ENCODE measurements around the gene S100A9.
"Not testable (repeated sequence)": the region's sequence is repeated elsewhere in the genome, so short reads cannot be mapped to it uniquely, and the experiment has no call there.

The S100A9 gene

DNA sequence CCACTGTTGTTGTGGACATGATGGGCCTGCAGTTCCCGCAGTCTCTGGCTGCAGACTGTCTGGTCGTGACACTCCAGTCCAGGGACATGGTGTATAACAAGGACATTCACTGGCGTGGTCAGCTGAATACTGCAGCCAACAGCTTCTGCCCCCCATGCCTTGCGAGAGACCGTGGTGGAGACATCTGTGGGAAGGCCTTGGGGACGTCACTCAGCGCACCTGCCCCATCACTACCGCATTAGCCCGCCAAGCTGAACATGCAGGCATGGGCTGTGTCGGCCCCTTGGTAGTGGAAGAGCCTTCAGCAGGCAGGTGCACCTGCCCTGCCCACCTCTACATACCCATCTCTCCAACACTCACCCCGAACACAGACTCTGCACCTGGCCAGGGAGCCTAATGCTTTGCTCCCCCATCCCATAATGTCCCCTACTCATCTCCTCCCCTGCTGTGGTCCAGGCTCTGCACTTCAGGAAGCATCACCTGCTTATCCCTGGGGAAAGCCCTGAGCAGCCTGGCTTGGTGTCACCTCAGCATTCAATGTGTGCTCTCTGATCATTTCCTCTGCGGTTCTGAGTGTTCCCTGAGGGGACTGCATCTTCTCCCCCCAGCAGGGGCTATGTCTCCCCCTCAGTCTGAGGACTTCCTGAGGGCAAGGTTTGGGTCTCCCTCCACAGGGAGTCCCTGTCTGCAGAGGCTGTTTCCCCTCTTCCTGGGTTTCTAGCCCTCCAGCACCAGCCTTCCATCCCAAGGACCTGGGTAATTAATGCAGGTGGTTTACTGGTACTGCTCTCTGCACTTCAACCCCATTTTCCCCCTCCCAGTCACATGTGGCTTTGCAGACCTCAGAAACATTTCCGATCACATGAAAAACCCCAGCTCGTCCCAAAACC, 12.2 kb upstream of the S100A9 start:
- no peak for DNase-seq

DNA sequence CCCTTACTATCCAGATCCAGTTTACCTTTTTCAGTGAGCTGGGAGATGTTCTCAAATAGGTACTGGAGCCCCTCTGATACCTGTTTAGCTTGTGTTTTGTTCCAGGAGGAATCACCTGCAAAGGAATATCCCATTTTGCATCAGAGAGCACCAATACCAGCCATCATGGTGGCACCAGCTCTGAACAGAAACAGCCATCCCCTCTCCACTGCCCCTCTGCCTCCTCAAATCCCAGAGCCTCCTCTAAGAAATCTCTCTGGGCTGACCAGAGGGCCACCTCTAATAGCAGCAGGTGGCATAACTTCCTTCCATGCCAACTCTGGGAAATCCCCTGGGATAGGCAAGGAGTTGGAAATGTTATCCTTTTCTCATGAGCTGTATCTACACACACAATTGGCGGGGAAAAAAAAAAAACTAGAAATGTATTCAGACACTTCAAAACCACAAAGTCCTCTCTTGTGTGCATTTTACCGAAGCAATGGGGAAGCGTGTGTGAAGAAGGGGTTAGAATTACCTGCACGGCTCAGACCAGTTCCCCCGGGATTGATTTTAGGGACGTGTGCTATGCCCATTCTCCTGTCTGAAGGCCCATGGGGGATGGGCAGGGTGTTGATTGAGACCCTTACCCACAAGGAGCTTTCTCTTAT, 11.5 kb upstream of the S100A9 start:
- no peak for DNase-seq

DNA sequence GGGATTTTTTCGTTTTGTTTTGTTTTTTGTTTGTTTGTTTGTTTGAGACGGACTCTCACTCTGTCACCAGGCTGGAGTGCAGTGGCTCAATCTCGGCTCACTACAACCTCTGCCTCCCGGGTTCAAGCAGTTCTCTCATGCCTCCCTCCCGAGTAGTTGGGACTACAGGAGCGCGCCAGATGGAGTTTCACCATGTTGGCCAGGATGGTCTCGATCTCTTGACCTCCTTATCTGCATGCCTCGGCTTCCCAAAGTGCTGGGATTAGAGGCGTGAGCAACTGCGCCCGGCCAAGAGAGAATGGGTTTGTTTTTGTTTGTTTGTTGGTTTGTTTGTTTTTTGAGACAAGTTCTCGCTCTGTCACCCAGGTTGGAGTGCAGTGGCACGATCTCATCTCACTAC, 10.6 kb upstream of the S100A9 start:
- not testable (repeated sequence) for DNase-seq

DNA sequence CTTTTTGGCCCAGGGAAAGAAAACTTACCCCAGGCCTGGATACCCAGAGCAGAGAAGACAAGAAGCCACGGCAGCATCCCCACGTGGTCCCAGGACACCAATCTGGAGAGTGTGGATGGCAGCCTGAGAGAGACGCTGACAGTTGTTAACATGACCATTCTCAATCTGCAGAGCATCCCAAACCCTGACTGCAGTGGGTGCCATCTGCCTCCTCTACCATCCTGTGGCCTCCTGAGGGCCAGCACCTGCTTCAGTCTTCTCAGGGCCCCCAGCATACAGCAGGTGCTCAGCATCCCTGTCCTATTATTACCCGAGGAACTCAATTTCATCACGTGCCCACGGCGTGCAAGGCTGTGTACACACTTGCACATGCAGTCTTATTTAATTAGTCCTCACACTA, 9.8 kb upstream of the S100A9 start:
- DNase-seq = no peak

DNA sequence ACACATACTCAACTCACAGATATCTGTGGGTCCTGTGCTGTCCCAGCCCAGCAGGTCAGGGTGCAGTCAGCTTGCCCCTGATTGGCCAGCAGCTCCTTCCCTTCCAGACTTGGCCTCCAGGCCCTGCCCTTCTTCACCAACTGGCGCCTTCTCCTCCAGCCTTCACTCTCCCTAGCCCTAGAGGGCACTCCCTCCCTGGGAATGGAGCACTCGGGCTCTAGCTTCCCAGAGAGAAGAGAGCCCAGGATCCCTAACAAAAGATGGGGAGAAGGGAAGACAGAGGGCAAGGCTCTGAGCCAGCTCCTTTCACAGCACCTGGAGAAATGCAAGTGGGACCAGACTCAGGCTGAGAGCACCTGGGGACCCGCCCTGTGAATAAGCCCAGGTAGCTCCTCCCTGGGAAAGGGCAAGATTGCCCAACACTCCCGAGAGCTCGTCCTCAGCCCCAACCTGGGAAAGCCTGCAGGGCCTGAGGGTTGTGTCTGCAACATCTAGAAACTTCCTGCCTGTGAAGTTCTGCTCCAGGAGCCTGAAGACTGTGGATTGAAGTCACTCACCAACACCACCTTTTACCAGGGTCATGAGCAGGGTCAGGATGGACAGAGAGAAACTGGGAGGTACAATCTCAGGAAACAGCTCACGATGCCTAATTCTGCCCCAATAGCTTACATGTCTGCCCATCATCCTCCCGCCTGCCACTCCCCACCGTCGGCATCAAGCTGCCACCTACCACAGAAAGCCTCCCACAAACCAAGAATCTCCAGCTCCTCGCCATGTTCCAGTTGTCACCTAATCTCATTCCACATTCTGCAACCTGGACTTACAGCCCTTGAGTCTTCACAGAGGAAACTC, 8.9 kb upstream of the S100A9 start, which contains the start of gene PGLYRP4:
Gene PGLYRP4, minus strand, starts transcription at position 331 of the 852 bp plus-strand sequence. CDS start 909 bp downstream, outside the sequence.
- no peak for DNase-seq

DNA sequence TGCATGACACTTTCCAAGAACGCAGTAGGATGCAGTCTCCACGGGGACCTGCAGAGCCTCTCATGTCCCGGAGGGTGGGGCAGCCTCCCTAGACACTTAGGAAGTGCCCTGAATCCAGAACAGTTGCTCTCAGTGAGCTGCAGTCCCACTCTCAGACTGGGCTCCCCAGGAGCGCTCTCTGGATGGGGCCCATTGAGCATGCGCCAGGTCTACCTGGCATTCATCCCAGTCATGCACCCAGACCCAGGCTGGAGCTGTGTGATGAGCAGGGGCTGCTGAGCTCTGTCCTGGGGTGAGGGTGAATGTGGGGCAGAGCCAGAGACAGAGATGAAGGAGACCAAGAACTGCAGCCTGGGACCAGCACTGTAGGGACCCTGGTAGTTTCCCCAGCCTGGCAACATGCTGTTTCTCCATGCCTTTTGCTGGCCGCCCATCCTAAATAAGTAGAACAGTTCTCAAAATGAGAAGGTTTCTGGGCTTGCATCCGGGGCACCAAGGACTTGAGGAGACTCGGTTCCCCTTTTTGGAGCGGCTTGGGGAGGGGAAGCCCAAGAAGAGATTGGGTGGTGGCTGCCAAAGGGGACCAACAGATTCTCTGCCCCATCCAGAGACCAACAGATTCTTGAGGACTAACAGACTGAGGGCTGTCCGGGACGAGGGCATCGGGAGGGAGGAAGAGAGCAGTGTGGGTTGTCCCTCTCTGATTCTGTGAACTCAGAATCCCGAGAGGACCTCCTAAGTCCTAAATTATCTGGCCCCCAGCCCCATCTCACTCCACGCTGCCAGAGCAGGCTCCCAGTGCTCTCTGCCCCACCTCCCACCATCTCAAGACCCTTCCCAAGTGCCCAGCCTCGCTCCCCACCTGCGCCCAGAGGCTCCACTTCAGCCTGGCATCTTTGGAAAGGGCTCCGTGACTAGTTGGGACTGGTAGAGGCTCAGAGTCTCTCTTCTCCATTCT, 8.0 kb upstream of the S100A9 start:
- DNase-seq = peak in 3 of 4 experiments; percentile 33 to 52 (median 51)

DNA sequence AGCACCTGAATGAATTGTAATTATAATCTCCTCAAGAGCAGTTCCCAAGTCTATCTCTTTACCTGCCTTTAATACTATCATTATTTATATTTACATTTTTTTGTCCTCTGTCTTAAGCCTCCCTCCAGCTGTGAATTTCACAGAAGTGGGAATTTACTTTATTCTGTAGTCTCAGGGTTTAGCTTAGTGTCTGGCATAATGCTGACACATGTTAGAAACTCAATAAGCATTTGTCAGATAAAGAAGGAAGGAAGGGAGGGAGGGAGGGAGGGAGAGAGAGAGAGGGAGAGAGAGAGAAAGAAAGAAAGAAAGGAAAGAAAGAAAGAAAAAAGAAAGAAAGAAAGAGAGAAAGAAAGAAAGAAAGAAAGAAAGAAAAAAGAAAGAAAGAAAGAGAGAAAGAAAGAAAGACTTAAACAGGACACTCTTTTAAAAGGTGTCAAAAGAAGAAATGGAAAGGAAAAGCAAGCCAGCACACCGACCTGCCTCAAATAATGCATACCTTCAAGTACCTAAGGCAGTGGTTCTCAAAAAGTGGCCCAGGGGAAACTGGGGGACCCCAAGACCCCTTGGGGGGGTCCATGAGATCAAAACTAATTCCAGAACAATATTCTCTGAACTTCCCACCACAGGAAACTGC, 7.2 kb upstream of the S100A9 start:
- DNase-seq = no peak

DNA sequence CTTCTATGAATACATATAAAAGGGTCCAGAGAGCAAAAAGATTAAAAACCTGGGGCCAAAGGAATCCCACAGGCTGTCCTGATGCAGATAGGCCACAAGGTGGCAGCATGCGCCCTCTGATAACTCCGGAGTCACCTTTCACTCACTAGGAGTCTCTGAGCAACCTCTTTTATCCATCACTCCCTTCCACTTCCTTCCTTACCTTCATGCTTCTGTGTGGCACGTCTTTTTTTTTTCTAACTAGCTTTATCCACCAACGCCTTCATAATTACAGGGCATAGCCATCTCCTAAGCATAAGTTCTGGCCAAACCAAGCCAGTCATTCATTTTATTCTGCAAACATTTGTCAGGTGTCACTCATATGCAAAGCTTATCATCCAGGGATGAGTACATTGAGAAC, 5.1 kb upstream of the S100A9 start:
- DNase-seq = peak; percentile 78 to 84 (median 82)

DNA sequence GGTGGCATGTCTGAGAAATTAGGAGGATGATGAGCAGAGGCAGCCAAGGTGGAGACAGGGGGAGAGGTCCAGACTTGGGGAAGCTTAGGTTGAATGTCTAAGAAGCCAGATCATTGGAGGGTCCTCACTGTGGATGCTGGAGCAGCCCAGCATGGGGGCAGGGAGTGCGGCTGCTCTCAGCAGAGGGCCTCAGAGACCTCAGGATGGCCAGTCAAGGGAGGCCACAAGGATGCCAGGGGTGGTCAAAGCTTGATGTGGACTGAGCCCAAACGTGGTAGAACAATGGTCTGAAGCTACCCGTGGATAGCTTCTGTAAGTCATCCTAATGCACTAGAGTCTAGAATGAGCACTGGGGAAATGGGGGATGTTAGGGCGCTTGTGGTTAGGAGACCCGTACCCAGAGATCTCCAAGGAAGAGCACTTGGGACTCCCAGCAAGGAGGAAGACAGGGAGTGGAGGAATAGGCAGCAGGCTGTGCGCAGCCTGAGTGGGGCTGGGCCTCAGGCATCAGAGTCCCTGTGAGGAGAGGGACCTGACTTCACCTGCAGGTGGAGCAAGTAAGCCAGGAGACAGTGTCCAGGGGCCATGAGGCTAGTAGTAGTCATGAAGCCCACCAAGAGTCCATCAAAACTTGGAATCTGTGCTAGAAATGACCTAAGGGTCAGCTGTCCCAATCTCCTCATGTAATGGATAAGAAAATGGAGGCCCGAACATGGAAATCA, 4.3 kb upstream of the S100A9 start:
- peak in 2 of 4 experiments; percentile 24 to 34 for DNase-seq

DNA sequence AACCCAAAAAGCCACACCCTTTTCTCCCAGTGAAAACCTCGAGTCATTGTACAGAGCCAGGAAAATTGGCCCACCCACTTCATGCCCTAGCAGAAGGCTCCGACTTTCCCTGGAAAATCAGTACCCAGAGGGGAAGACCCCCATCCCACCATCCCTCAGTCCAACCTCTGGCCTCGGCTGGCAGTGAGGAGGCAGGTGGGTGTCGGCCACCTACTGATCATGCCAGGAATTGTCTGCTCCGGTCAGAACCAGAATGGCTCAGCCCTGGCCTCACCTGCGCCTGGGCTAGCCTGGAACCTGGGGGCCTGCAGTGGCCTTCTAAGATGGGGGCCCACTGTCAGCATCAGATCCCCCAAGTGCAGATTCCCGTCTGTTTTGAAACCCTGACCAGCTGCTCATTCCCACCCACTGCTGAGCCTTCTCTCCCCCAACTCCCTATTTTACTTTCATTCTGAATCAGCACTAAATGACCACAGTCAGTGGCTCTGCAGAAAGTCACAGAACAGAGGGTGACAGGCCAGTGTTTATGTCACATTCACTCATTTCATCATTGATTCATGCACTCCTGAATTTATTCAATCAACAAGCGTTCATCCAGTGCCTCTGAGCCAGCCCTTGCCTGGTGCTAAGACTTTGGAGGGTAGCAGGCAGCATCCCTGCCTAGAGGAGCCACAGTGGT, 3.0 kb upstream of the S100A9 start:
- DNase-seq = no peak

DNA sequence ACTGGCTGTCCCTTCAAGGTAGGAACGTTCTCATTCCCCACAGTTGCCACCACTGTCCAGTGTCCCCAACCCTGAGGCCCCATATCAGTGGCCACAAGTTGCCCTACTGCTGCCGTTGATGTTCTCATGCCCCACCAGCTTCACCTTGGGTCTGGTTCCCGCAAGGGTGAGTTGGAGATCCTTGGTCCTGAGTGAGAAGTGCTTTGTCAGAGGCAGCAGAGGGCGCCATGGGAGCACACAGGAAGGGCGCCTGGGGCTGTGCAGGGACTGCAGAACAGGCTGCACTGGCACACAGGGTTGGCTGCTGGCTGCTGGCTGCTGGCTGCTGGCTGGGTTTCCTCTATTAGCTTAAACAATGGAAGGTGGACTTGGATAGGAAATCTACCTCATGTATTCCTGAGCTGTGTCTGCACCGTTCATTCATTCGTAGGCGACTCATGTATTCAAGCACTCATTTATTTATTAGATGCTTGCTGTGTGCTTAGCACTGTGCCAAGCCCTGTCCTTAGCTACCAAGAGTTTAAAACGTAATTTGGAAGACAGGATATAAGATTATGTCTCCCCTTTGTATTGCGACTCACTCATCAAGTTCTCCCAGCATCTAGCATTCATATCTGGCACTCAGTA, 2.1 kb upstream of the S100A9 start:
- DNase-seq = peak; percentile 85 to 96 (median 92)

DNA sequence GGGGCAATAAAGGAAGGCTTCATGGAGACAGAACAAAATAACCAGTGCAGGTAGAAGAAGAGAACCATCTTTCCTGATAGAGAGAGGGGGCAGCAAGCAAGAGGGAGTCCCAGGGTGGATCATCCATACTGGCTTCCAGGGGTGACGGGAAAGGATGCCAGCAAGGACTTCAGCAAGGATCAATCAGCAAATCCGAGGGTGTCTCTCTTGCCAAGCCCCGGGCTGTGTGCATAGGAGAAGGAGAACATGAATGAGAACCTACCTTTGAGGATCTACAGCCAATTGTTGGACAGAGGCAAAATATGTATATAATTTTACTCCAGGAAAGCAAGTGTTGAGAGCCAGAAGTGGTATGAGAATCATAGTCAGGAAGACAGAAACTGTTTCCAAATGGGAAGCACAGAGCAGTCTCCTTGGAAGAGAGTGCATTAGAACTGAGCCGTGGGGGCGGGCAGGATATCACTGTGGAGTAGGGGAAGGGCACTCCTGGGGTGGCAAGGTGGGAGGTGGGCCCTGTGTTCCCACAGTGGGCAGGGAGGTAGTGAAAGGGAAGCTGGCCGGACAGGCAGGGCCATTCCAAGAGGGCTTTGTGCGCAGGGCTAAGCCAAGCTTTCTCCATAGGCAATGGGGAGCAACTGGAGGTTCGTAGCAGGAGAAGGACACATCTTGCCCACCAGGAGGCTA, 1.1 kb upstream of the S100A9 start:
- no peak for DNase-seq

DNA sequence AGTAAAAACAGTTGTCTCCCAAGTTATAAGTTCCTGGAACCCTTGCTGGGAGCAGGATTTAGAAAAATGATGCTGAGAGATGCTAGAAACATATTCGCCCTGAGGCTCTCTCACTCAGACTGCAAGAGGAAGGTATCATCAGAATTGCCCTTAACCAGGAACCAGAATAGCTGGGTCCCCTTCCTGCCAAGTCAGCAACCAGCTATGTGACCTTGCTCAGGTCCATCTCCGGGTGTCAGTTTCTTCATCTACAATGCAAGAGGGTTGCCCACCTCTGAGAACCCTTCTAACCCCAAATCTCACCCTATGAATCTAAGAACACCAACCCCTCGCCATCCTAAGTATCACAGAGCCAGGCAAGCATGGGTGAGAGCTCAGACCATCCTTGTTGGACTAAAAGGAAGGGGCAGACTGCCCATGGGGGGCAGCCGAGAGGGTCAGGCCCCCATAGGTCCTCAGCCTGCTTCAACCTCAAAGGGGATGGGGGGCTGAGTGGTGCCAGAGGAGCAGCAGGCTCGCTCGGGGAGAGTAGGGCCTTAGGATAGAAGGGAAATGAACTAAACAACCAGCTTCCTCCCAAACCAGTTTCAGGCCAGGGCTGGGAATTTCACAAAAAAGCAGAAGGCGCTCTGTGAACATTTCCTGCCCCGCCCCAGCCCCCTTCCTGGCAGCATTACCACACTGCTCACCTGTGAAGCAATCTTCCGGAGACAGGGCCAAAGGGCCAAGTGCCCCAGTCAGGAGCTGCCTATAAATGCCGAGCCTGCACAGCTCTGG, 390 bp upstream of the S100A9 start:
- peak; percentile 84 to 95 (median 91) for DNase-seq

DNA sequence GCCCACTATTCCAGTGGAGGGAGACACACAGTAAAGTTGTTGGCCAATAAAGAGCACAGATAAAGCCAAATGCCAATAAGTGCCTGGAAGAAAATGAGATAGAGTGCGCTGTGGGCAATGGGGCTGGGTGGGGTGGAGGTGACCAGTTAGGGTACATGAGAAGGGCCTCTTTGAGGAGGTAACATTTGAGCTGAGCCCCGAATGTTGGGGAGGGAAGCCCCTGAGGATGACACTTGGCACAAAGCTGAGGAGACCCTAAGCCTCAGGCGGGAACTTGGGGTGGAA, 979 bp downstream of the S100A9 start:
- DNase-seq = no peak

DNA sequence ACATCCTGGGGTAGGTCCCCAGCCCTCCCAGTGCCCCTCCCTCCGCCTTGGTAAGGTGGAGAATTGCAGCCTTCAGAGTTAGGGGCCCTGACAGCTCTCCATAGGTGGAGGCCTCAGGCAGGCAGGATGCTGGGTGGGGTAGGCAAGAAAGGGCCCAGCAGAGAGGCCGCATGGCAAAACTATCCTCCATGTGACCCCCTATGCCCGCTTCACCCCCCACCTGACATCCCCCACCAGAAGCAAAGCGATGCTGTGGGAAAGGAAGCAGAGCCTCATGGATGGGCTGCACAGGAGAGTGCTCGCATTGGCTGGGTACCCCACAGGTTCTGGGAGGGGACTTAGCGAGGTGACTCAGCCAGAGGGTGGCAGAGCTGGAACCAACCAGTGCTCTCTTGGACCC, 1.6 kb downstream of the S100A9 start:
- DNase-seq = peak in 1 of 4 experiments; percentile 15

DNA sequence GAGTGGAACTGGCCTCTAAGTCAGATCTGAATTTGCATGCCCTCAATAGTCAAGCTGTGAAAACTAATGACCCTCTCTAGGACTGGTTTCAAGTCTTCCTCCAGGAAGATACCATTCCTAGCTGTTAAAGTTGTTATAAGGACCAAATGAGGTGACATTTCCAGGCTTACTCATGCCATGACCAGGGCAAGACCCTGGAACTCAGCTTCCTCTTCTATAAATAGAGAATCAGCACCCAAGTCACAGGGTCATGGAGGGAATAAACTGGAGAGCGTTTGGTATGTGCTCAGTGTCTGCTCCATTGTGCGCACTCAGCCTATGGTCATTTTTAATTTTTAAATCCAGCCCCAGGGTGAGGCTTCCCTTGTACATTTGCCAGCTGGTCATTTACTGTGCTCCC, 2.5 kb downstream of the S100A9 start:
- peak; percentile 61 to 83 (median 76) for DNase-seq

DNA sequence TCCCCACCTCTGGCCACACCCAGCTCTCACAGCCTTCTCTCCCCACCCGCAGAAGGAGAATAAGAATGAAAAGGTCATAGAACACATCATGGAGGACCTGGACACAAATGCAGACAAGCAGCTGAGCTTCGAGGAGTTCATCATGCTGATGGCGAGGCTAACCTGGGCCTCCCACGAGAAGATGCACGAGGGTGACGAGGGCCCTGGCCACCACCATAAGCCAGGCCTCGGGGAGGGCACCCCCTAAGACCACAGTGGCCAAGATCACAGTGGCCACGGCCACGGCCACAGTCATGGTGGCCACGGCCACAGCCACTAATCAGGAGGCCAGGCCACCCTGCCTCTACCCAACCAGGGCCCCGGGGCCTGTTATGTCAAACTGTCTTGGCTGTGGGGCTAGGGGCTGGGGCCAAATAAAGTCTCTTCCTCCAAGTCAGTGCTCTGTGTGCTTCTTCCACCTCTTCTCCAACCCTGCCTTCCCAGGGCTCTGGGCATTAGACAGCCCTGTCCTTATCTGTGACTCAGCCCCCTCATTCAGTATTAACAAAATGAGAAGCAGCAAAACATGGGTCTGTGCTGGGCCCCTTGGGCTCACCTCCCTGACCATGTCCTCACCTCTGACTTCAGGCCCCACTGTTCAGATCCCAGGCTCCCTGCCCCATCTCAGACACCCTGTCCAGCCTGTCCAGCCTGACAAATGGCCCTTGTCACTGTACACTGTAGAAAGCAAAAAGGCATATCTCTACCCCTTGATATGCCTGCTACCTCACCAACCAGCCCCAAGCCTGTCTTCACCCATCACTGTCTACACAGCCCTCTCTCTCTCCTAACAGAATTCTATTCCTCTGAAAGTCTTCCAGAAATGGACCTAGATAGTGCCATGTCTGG, 3.2 kb downstream of the S100A9 start:
- DNase-seq = peak in 1 of 4 experiments; percentile 21
